Hematopoietic multipotent progenitor cell (in vitro differentiated cells): ENCODE results near the gene YTHDF1. TPM values are rescaled to one million over a fixed set of nuclear protein-coding genes. Genes with fewer than 3 reads are reported as not detected.
"Not testable (repeated sequence)": the region's sequence is repeated elsewhere in the genome, so short reads cannot be mapped to it uniquely, and the experiment has no call there.

ENCODE experiments used
- DNase-seq, 3 donors: peaks; one replicate each; pipeline ENCODE4 v3.0.0-alpha.2; 2011 to 2015; ENCODE audit warnings: low read depth in 2 of 3, low spot score in 2 of 3
- total RNA-seq: library from RNA; depleted of rRNA; stranded (reverse); fragments of >200 nt; gene quantifications from one replicate; pipeline ENCODE4 v1.2.3, GENCODE V29; 2012

The YTHDF1 gene
- total RNA-seq, 1 donor, result 23.4 TPM

DNA sequence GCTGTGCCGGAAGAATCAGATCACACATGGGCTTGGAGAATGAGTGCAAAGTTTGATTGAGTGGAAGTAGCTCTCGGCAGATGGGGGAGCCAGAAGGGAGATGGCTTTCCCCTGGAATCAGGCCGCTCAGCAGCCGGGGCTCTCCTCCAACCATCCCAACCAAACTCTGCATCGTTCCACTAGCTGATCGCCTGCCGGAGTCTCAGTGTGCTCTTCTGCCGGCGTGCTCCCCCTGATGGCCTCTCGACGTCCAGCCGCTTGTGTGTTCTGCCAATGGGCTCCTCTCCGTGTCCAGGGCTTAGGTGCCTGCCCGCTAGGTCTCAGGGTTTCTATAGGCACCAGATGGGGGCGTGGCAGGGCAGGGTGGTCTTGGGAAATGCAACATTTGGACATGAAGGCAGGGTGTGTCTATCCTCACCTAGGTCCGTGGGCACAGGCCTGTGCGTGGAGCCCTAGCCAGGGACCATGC lies 14.9 kb upstream of the YTHDF1 start:
- peak in 1 of 3 donors; percentile 70 for DNase-seq

DNA sequence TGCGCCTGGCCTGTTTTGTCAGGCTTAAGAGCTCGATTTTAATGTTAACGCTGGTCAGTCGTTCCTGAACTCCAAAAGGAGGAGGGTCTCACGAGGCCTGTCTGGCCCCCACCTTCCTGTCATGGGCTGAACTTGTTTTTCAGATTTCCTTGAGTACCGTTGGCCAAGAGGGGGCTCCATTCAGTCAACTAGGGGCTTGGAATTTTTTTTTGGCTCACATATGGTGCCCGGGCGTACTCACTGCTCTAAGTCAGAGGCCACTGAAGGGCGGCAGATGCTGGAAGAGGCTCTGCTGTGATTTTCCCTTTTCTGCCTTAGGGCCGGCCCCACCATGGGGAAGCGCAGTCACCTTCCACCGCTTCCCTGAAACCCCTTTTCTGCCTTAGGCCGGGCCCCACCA lies 12.9 kb upstream of the YTHDF1 start:
- no peak for DNase-seq

DNA sequence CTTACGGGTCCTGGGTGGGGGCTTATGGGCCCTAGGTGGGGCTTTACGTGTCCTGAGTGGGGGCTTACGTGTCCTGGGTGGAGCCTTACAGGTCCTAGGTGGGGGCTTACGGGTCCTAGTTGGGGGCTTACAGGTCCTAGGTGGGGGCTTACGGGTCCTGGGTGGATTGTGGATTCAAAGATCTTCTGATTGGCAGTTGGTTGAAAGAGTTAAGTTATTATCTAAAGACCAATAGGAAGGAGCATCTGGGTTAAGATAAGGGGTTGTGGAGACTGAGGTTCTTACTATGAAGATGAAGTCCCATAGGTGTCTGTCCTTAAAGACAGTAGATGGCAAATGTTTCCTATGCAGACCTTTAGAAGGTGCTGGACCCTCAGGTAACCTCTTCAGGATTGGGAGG lies 11.3 kb upstream of the YTHDF1 start:
- no peak for DNase-seq

DNA sequence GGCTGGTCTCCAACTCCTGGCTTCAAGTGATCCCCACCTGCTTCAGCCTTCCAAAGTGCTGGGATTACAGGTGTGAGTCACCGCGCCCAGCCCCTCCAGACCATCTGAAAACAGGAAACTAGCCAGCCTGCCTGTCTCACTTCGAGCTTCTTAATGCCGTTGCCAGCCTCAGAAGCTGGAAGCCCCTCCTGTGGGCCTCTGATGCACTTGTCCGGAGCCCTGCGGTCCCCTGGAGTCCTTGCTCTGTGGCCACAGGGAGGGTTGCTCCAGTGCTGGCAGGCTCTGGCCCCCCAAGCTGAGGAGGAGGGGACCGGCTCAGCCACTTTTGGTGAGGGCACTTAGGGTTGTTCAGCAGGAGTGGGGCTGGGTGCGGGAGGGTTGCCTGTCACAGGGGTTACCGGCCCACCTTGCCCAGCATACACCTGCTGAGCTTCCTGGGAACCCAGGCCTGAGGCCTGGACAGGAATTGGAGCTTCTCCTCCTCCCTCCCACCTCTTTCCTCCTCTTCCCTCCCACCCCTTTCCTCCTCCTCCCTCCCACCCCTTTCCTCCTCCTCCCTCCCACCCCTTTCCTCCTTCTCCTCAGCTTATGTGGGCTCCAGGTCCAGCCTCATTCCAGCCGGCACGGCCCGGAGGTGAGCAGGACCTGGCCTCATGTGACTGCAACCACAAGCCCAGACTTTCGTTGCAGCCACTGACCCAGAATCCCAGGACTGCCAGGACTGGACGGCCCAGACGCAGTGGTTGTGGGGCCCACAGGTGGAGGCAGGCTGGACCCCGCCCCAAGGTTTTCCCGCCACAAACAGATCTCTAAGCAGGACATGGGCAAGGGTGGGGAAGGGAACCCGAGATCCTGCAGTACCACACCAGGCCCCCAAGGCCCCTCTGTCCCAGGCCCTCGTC lies 10.4 kb upstream of the YTHDF1 start:
- no peak for DNase-seq

DNA sequence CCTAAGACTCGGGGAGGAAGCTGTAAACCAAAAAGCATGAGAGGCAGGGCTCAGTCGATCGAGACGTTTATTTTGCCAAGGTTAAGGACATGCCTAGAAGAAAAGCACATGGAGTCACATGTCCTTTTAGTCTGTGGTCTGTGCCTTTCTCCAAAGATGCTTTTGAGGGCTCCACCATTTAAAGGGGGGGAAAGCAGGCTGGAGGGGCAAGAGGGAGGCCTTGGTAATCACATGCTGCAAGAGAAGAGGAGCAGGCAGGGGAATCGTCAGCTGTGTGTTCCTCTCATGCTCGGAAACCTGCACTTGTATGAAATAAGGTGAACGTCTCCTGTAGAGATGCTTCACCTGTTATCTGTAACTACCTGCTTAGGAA lies 9.1 kb upstream of the YTHDF1 start:
- peak in 1 of 3 donors; percentile 27 for DNase-seq

DNA sequence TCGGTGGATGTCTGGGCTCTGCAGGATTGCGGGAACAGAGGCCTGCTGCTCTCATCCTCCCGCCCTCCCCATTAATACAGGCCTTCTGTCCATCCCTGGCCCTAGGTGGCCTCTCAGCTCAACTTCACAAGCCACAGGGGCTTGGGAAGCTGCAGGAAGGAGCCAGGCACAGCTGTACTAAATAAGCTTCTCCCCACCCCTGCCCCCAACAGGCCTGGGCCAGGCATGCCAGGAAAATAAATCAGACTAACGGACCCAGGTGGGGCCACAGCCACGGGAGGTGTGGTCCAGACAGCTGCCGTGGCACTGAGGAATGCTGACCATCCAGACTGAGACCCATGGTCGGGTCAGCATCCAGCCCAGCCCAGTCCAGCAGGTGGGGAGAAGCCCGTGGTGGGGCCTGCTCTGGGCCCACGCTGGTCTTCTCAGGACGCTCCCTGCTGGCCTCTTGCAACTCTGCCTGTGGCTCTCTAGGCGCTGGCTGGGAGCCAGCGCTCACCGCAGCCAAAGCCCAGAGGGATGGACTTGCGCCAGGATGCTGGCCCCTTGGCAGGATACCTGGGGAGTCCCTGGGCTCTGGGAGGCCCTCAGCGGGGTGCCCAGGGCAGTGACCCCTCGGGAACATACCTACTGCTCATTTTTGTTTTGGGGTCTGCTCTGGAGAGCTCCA lies 8.6 kb upstream of the YTHDF1 start:
- DNase-seq, result peak in 1 of 3 donors; percentile 36

DNA sequence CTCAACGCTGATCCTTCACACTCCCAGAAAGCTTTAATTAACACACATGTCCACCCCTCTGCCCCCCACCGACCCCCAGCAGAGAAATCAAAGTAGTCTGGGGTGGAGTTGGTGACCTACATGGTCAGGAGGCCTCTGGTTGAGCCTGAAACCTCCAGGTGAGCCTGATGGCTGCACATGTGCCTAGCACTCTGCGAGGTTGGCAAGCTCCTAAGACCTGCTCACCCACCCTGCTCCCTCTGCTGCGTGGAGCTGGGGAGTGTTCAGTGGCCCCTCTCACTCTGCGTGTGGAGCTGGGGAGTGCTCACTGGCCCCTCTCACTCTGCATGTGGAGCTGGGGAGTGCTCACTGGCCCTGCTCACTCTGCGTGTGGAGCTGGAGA lies 7.9 kb upstream of the YTHDF1 start:
- DNase-seq, result no peak

DNA sequence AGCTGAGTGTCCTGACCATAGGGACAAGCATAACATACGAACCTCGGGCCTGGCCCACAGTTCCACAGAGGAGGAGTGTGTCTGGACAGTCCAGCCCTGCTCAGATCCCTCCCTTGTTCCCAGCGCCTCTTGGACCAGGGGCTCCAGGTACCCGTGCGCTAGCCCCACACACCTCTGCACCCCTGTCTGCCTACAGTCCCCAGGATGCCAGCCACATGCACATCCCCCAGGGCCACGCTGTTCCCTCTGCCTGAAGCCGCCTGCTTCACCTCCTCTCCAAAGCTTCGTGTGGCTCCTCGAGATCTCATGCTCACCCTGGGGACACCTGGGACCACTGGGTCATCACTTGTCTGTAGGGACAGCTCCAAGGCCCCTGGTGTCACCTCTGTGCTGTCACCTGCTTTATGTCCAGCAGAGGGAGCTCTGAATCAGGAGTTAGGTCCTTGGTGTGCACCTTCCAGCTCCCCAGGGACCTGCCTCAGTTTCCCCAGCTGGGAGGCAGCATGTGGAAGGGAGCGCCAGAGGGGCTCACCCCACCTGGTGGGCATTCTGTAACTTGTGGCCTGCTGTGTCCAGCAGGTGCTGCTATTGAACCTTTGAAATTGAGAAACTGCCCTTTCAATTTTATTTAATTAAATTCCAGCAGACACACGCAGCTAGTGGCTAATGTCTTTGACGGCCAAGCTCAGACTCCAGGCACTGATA lies 7.3 kb upstream of the YTHDF1 start:
- peak in 1 of 3 donors; percentile 54 for DNase-seq

DNA sequence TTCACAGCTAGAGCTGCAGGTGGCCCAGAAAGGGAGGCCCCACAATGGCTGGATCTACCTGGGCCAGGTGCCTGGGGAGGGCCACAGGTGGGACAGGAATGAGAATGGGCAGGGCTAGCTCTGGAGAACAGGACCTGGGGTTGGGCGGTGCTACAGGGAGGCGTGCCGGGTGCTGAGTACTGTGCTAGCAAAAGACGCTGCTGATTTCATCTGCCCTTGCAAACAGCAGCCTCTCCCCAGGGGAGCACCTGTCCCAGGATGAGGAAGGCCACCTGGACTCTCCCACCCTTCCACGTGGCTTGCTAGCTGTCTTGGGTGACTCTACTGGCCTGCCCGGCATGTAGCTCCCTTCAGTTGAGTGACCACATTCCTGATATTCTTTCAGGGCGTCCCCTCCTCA lies 6.6 kb upstream of the YTHDF1 start:
- DNase-seq, result no peak

DNA sequence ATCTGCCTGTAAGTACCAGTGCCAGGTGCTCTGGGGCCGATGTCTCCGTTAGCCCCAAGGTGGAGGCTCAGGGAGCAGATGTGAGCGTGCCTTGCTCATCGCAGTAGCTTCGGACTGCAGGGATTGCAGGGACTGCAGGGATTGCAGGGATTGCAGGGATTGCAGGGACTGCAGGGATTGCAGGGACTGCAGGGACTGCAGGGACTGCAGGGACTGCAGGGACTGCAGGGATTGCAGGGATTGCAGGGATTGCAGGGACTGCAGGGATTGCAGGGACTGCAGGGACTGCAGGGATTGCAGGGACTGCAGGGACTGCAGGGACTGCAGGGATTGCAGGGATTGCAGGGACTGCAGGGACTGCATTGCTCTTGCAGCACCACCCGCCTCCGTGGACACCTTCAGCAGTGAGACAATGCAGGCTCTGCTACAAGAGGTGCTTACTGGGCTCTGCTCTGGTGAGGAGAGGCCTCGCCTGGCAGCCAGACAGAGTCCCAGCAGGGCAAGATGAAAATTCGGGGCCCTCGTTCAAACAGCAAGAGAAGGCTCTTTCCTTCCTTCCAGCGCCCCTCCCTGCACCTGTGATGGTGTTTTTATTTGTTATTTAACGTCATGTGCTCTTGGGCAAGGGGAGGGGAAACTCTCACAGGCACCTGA lies 5.6 kb upstream of the YTHDF1 start:
- DNase-seq, result not testable (repeated sequence)

DNA sequence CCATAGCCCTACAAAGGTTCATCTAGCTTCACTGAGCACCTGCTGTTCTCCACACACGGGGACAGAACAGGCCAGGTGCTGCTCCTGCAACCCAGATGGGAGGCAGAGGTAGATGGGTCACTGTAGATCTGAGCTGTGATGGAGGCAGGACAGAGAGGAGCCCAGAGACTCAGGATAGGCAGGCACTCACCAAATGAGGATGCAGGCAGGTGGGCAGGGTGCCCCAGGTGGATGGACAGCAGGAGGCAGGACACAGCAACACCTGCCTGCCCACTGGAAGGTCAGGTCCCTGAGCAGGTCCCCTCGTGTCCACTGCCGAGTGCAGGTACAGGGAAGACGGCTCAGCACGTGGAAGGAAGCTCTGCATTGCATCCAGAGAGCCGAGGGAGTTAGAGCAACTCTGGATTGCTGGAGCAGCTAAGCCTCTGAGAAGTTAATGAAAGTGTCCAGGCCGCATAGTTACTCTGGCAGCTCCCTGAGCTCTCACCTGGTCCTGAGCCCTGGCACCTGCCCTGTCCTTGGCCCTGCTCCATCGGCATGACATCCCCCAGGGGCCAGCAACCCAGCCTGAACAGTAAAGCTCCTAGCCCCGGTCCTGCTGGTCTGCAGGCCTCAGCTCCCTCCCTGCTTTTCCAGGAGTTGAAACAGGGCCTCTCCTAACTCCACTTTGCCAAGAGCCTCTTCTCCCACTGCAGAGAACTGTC lies 4.9 kb upstream of the YTHDF1 start:
- DNase-seq, result no peak

DNA sequence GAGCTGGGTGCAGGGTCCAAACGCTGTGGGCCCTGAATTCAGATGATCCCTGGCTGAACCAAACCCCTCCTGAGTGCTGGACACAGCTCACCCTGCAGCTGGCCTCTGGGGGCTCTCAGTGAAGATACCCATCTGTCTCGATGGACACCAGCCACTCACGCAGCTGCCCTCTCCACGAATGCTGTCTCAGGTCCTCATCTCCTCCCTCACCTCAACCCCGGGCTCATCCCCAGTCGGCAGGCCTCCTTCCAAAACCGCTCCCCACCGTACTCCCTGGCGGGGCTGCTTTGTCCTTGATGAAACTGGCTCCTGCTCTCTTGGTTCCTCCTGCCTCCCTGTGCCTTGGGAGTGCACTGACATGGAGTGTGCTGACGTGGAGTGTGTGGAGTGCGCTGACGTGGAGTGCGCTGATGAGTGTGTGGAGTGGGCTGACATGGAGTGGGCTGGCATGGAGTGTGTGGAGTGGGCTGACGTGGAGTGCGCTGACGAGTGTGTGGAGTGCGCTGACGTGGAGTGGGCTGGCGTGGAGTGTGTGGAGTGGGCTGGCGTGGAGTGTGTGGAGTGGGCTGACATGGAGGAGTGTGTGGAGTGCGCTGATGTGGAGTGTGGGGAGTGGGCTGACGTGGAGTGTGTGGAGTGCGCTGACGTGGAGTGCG lies 4.1 kb upstream of the YTHDF1 start:
- no peak for DNase-seq

DNA sequence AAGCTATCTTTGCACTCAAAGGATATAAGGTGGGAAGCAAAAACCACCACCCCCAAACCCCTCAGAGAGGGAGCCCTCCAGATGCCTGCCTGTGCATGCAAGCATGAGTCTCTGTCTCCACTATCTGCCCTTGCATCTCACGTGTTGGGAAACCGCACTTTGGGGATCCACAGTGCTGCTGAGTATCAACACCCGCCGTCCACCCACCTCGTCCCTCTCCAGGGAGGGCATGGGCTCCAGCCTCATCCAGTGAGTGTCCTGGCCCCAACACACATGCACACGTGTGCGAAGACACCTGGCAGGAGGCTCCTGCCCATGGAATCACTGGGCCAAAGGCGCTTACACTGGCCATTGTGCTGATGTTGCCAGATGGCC lies 3.5 kb upstream of the YTHDF1 start:
- DNase-seq, result no peak

DNA sequence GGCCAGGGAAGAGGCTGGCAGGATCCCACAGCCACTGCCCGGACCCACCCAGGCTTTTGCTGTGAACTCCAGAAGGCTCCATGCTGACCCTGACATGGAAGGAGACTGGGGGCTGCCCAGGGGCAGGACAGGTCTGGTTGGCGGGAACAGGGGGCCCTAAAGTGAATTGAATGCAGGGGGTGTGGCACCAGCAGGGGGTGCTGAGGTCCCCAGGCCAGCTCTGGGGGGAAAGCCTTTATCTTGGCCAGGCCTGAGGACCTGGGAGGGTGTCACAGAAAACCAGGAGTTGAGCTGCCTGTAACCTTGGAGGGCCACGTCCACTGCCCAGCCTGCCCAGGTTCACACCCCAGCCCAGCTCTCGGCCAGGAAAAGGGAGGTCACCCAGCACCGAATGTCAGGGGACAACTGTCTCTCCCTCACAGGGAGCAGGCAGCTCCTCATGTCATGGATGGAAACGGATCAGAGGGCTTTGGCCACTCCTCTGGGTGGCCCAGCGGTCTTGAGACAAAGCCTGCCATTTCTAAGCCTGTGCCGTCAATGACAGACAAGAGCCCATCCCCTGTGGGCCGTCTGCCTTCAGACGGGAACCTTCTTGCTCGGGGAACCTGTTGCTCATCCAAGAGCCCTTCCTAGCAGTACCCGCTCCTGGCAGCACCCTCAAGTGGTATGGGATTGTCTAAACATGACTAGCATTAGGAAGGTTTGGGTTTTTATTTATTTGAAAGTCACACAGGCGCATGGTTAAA lies 2.9 kb upstream of the YTHDF1 start:
- DNase-seq, result no peak

DNA sequence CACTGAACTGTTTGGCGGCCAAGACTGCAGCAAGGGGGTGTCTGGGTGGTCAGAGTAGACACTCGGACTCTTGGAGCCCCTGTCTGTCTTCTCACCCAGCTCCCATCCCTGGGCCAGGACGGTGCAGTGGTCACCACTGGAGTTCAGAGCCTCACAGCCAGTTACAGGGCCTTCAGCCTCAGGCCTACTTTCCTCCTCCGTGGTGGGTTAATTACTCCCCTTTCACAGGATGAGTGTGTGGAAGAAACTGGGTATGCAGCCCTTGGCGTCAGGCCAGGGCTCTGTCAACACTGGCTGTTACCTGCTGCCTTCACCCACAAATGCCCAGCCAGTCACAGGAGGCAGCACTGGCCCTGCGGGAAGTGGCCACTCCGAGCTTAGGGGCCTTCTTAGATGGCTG lies 1.8 kb upstream of the YTHDF1 start:
- DNase-seq, result no peak

DNA sequence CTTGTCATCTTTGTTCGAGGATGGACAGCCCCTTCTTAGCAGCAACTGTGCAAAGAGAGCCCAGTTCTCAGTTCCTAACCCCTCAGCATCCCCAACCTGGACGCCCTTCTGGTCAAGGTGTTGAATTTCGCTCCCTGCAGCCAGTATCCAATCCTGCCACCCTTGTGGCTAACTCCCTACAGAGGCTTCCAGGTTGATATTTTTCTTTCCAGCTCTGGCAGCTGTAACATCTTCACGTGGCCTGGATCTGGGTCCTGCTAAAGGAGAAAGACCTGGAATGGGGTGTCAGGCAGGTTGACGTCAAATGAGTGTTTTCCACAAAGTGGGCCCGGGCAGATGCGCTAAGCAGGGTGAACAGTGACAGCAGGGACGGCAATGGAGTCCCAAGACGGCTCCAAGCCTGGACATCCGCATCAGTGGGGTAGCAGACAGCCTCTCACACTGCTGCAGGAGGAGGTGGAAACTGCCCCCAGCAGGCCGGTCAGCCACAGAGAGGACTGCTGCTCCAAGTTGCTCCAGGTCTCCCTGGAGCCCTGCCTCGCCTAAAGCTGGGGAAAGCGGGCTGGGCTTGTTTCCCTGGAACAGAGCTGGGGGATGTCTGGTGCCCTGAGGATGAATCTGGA lies 1.0 kb upstream of the YTHDF1 start:
- DNase-seq, result no peak

DNA sequence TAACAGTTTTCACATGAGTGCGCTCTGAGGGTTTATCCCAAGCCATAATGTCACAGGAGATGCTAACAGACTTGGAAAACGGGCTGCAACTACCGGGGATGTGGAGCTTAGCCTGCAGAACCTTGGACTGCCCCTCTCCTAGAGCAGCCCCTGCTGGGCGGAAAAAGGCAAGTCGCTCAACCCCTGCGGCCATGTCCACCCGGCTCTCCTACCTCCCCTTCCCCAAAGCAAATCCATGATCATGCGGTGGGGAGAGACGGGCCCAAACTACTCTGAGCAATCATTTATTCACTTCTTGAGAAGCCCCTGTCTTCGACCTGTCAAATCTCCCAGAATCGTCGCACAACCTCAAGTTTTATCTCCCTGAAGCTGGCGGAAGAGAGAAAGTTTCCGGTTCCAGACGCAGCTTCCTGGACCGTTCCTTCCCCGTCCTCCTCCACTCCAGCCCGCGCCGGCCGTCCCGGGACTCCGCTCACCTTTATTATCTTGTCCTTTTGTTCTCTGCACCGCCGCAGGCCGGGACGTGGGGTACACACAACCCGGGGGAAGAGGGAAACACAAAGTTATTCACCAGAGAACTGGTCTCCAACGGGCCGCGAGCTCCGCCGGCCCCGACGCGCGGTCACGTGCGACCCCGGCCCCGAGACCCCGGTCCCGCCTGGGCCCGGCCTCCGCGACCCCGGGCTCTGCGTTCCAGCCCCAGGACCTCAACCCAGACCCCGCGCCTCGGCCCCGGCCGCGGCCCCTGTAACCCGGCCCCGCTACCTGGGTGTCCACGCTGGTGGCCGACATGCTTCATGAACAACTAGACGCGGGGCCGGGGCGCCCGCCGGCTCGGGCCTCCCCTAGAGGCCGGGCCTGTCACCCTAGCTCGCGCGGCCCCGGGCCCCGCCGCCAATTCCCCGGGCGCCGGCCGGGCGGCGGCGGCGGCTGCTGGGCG lies 560 bp downstream of the YTHDF1 start:
- DNase-seq, result peak in 2 of 3 donors; percentile 31 to 40

DNA sequence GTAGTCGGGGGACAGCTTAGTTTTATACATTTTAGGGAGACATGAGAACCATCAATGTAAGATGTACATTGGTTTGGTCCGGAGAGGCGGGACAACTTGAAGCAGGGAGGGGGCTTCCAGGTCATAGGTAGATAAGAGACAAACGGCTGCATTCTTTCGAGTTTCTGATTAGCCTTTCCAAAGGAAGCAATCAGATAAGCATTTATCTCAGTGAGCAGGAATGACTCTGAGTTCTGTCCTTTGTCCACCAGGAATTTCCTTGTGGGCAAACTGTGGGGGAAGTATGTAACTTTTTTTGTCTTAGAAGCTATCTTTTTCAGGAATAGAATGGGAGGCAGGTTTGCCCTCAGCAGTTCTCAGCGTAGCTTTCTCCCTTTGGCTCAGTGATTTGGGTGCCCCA lies 1.4 kb downstream of the YTHDF1 start:
- no peak for DNase-seq
